Stimulated activated naive CD4-positive, alpha-beta T cell (primary cell): Measurements from ENCODE around the gene PEA15.

Source experiments
- DNase-seq, 6 experiments: peaks; one replicate each; lab custom pipeline; 2025; lab: John Stamatoyannopoulos, UW

Gene PEA15

GRCh38 chr1:160208557-160209320 lies 3.6 kb downstream of the PEA15 start:
- DNase-seq: no peak

- no peak for DNase-seq
Measured at GRCh38 chr1:160209321-160210046, 4.3 kb downstream of the PEA15 start.

- DNase-seq: no peak
Measured at GRCh38 chr1:160210561-160210960, 5.4 kb downstream of the PEA15 start.

GRCh38 chr1:160211046-160211790 lies 6.0 kb downstream of the PEA15 start:
- no peak for DNase-seq

- DNase-seq: no peak
Measured at GRCh38 chr1:160214481-160215140, 9.4 kb downstream of the PEA15 start.

- DNase-seq: no peak
Measured at GRCh38 chr1:160216301-160216700, 11.1 kb downstream of the PEA15 start.

GRCh38 chr1:160217481-160218051 lies 12.4 kb downstream of the PEA15 start:
- no peak for DNase-seq

- no peak for DNase-seq
Measured at GRCh38 chr1:160219062-160219929, 14.1 kb downstream of the PEA15 start.

GRCh38 chr1:160220301-160220700 lies 15.1 kb downstream of the PEA15 start:
- DNase-seq: no peak

GRCh38 chr1:160221089-160221488 lies 15.9 kb downstream of the PEA15 start:
- no peak for DNase-seq

- DNase-seq: no peak
Measured at GRCh38 chr1:160222546-160222945, 17.4 kb downstream of the PEA15 start.

GRCh38 chr1:160224606-160225005 lies 19.4 kb downstream of the PEA15 start:
- no peak for DNase-seq

GRCh38 chr1:160225345-160225744 lies 20.2 kb downstream of the PEA15 start:
- no peak for DNase-seq

- no peak for DNase-seq
Measured at GRCh38 chr1:160226623-160227022, 21.4 kb downstream of the PEA15 start.

- no peak for DNase-seq
Measured at GRCh38 chr1:160227034-160227433, 21.9 kb downstream of the PEA15 start.

- no peak for DNase-seq
Measured at GRCh38 chr1:160227561-160227960, 22.4 kb downstream of the PEA15 start.

- DNase-seq: no peak
Measured at GRCh38 chr1:160228431-160228830, 23.2 kb downstream of the PEA15 start.

- no peak for DNase-seq
Measured at GRCh38 chr1:160232911-160233310, 27.7 kb downstream of the PEA15 start.

GRCh38 chr1:160236806-160237205 lies 31.6 kb downstream of the PEA15 start:
- DNase-seq: no peak

- DNase-seq: no peak
Measured at GRCh38 chr1:160237558-160237957, 32.4 kb downstream of the PEA15 start.

GRCh38 chr1:160238408-160238807 lies 33.2 kb downstream of the PEA15 start:
- no peak for DNase-seq
